Hypothalamus (tissue), 51 donors: Measurements from ENCODE around the gene PALLD.
A peak's percentile ranks its signal among the peaks of the same experiment; 100 is the strongest.

ENCODE experiments used
- DNase-seq, 51 donors: peaks; one replicate each; lab custom pipeline; 2025; lab: John Stamatoyannopoulos, UW

Gene PALLD

DNA sequence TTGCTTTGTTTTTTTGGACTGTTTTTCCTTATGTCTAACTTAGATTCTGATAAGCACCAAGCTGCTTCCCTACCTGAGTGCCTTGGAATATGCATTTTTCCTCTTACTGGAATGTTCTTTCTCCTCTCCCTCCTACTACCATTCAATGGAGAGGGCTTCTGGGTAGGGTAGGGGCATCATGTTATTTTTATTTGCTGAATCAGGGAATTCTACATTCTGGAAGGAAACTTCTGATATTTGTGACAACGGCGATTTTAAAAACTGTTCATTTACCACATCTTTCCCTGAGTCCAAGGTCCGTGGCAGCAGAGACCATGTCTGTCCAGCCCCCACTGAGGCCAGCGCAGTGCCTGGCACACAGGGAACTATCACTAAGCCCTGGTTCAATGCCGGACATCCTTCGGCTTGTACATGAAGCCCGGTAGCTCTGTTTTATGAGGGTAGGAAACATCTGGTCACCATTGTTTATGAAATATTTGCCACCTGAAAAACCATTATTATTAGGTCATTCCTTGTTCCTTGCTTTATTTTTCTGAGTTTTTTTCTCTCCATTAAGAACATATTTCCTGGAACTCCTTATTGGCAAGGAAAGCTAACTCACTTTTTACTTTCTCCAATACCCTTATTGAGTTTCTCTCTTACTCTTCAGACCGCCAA is 57.0 kb downstream of the PALLD start:
- DNase-seq = no peak

- no peak for DNase-seq
These were observed 58.6 kb downstream of the PALLD start for GRCh38 chr4:168555437-168555836.

DNA sequence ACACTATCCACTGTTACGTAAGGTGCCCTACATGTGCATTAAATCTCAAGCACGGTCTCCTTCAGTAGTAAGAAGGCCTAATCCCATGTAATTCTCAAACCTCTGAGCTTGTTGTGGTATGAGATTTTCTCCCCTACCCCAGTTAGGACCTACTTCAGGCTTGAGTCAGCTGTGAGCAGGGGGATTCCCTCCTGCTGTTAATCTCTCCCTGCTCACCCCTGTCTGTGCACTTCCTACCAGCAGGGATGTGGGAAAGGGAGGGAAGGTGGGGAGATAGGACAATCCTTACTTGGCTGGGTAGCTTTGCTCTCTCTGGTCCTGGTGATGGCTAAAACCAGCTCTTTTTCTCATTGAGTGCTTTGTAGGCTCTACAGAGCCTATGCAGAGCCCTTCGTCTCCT is 60.8 kb downstream of the PALLD start:
- no peak for DNase-seq

GRCh38 chr4:168558599-168558998 is 61.7 kb downstream of the PALLD start:
- DNase-seq = no peak

DNA sequence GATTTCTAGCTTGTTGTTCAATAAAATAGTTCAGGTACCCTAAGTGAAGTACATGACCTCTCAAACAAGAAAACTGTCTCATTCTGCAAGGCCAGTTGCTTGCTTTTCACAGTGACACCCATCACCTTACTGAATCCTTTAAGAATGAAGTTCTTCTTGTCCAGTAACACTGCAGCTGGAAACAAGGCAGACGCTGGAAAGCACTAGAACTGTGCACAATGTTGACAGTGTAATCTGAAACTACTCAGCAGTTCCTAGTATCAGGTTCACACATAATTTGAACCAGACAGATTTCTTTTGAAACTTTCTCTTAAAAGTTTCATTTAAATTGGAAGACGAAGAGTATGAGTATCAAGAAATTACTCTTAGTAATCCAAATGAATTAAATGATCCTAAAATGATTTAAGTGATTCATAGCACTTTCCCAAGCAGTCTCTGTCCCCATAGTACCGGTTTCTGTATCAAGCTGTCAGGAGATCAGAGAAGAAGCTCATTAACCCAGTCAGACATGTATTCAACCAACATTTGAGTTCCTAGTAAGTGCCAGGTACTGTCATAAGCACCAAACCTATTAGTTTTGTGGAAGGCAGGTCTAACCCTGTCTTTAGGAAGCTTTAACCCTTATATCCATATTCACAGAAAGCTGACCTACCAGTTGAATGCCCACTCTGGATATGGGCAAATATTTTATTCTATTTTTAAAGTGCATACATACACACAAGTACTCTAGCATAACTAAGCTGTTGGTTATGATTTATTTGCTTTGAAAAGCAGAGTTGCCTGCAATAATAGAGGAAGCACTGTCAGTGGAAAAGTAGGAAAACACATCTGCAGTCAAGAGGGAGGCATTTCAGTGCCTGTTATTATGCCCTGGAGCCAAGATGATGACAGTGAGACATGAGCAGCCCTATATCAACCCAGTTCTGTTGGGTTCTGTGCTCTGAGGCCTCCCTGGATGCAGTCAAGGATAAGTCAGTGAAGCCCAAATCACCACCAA is 63.6 kb downstream of the PALLD start:
- DNase-seq = no peak

GRCh38 chr4:168562041-168562571 is 65.3 kb downstream of the PALLD start:
- DNase-seq = no peak

- no peak for DNase-seq
These were observed 67.2 kb downstream of the PALLD start for GRCh38 chr4:168564023-168564422.

DNA sequence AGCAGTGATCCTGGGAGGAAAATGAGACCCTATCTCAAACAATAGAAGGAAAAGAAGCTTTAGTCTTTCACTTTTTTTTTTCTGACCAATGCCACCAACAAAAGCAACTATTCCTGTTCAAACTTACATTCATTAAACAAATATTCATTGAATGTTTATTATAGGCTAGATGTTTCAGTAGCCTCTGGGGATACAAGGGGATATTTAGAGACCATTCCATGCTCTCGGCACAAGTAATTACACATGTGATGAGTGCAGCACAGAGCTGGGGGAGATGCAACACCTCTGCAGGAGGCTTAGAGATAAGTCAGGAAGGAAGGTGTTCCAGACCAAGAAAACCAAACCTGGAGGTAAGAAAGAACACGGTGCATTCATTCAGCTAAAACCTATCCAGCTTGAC is 68.3 kb downstream of the PALLD start:
- DNase-seq = no peak

GRCh38 chr4:168566726-168567125 is 69.9 kb downstream of the PALLD start:
- no peak for DNase-seq

DNA sequence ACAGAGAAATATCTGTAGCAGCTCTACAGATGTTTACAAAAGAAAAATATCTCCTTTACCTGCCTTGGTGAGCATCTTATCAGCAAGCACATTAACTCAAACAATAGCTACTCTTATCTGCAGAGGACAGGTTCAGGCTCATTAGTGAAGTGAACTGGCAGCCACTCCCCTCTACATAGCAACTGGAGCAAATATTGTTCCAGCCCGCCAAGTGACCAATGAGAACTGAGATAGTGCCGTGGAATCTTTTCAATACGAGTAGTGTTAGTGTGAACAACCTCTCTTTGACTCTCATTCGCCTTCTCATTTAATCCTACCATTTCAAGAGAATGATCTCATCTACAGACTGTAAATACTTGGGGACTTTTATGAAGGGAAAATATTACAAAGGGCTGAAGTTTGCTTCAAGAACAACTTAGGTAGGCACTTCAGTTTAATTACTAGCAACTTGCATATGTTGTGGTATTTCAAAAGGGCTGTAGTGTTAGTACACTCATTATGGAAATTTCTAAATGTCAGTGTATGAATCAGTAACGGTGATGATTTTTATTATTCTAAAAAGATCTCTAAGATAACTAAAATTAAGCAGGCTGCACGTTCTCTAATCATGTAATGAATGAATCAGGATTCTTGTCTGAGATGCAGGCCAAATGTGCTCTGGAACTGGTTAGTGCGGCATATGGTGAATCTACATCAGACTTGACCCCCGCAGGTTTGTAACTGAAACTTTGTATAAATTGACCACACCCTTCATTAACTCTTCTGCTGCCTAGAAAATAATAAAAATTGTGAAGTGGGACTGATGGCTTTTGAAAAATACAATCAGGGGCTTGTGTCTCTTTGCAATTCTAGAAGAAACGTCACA is 72.4 kb downstream of the PALLD start:
- peak in 1 of 51 donors; percentile 9 for DNase-seq

DNA sequence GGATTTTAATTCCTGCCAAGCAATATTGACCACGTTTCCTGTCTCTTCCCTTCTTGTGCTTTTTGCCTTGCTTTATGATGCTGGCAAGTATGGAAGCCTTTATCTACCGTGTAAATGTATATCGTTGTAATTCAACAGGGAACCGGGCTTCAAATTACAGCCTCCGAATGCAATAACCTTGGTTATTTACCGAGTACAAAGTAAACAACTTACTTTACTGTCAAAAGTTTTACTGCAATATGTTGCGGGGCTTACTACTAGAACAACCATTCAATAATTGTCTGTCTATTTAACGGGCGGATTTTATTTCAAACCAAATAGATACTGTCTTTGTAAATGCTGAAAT is 73.1 kb downstream of the PALLD start:
- DNase-seq = no peak

DNA sequence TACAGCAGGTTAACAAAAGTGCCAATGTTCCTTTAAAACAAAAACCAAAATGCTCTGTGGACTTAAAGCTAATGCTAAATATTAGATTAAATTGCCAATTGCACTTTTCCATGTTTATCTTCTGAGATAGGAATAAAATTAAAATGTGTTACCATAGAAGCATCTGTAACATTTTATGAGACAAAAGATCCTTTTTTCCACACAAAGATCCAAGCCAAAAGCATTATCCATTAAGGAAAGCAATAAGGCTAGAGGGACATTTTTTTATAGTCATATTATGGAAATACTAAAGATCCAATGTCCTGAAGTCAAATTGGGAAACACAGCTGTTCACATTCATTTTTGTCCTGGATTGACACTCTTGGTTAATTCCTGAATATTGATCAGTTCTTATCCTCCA is 73.6 kb downstream of the PALLD start:
- no peak for DNase-seq

- no peak for DNase-seq
These were observed 75.2 kb downstream of the PALLD start for GRCh38 chr4:168572002-168572401.

DNA sequence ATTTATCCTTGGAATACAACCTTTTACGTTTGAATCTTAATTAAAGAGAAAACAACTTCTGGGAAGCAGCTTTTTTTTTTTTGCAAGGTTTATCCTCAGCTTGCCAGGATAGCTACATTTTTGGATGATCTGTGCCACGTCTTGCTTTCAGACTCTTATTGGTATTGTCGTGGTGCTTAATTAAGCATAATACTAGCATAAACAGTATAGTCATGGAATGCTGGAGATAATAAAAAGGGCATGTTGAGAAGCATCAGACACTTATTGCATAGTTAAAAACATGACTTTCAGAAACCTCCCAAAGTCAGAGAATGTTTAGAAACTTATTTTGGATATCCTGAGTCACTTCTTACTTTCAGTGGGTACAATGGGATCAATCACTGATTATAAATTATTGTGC is 77.0 kb downstream of the PALLD start:
- DNase-seq = no peak

DNA sequence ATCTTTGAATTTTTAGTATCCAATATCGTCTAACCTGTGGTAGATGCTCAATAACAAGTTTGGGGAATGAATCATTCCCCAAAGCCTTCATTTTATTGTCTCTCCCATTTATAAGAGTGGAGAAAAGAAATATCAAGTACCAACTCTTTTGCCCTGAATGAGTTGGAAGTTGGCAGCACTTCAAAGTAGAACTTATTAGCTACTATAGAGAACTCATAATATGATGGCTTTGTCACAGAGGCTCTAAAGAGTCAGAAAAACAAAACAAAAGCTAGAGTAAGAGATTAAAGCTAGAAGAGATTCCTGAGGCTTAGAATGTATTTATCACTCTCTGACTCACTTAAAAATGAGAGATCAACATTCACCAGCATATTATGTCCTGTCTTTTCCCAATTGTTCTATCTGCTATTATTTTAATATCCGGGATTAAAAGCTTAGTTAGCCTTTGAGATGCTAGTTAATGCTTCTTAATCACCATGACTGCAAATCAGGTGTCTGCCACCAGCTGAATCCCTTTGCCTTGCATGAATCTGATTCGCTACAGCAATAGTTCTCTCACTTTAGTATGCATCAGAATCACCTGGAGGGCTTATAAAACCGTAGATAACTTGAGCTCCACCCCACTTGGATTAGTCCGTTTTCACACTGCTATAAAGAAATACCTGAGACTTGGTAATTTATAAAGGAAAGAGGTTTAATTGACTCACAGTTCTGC is 77.9 kb downstream of the PALLD start:
- DNase-seq = no peak

DNA sequence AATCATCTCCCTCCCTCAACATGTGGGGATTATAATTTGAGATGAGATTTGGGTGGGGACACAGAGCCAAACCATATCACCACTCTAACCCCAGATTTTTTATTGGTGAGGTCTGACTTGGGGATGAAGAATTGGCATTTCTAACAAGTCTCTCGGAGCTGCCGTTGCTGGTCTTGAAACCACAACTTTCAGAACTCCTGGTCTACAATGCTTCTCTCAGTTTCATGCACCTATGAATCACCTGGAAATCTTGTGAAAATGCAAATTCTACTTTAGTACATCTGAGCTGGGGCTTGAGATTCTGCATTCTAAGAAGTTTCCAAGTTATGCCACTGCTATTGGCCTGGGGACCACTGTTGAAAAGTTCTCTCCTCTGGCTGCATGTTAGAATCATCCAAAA is 78.6 kb downstream of the PALLD start:
- no peak for DNase-seq

- no peak for DNase-seq
These were observed 80.8 kb downstream of the PALLD start for GRCh38 chr4:168577624-168578023.

GRCh38 chr4:168580228-168580627 is 83.4 kb downstream of the PALLD start:
- DNase-seq = no peak

DNA sequence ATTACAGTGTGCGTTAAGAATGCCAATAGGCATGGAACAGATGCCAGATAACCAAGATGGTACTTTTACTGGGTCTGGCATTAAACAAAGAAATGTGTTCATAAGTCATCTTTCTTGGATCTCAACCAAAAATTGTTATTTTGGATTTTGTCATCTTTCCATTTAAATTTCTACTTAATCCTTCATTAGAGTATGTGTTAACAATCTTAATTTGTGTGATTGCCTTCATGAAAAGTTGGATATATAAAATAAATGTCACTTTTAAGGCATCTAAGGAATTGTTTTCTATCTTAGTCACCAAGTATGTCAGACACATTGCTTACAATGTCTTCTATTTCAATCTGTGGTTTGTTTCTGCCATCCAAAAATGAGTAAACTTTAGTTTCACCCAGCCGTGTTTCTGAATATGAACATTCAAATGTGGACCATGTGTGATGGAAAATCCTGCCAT is 87.5 kb downstream of the PALLD start:
- DNase-seq = no peak
